ENCODE results near the gene KIAA0753.

KIAA0753 gene

DNA sequence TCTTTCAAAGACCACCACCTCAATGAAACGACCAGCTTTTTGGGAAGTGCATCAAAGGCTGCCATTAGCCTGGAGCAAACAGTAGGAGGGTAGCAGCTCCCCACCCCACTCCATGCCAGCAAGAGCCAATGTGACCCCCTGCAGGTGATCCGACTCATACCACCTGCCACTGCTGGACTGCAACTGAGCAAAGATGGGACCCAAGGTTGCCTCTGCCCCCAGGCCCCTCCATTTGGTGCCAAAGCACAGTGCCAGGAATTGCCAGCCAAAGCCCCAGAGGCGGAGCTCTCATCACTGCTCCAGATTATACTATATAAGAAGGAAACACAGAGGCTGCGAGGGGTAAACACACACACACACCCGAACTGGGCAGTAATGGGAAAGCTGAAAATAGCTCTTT, 92.5 kb downstream of the KIAA0753 start:
- TF ChIP-seq EP300 (IDR thresholded peaks at IDR 0.05; ENCODE audit: borderline replicate concordance) (no peak), ZBTB7A (IDR thresholded peaks at IDR 0.05; ENCODE audit: low read depth) (no peak), EGR1 (IDR thresholded peaks at IDR 0.05) (no peak), FOXM1 (IDR thresholded peaks at IDR 0.05; ENCODE audit: borderline replicate concordance, low read depth) (no peak), RAD21 (IDR thresholded peaks at IDR 0.05; ENCODE audit: low read depth) (no peak), REST (IDR thresholded peaks at IDR 0.05; ENCODE audit: low read depth) (no peak), TAF1 (IDR thresholded peaks at IDR 0.05; ENCODE audit: low read depth) (no peak), TCF12 (IDR thresholded peaks at IDR 0.05; ENCODE audit: low read depth) (no peak), TEAD4 (IDR thresholded peaks at IDR 0.05) (no peak), CREB1 (IDR thresholded peaks at IDR 0.05; ENCODE audit: low read depth) (no peak)
- TF ChIP-seq, protein P1, sequence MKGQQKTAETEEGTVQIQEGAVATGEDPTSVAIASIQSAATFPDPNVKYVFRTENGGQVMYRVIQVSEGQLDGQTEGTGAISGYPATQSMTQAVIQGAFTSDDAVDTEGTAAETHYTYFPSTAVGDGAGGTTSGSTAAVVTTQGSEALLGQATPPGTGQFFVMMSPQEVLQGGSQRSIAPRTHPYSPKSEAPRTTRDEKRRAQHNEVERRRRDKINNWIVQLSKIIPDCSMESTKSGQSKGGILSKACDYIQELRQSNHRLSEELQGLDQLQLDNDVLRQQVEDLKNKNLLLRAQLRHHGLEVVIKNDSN (IDR thresholded peaks at IDR 0.05) = no peak

- TF ChIP-seq ZBTB7A (IDR thresholded peaks at IDR 0.05; ENCODE audit: low read depth) (no peak), EGR1 (IDR thresholded peaks at IDR 0.05) (no peak), RAD21 (IDR thresholded peaks at IDR 0.05; ENCODE audit: low read depth) (no peak), TEAD4 (IDR thresholded peaks at IDR 0.05) (no peak), MAX (IDR thresholded peaks at IDR 0.05) (no peak), CREB1 (IDR thresholded peaks at IDR 0.05; ENCODE audit: low read depth) (no peak)
These were observed 93.2 kb downstream of the KIAA0753 start for GRCh38 chr17:6547336-6547735.

- TF ChIP-seq RAD21 (IDR thresholded peaks at IDR 0.05; ENCODE audit: low read depth) = no peak
These were observed 94.3 kb downstream of the KIAA0753 start for GRCh38 chr17:6546069-6546718.

- TF ChIP-seq CEBPB (IDR thresholded peaks at IDR 0.05) (no peak), NFIC (IDR thresholded peaks at IDR 0.05) (no peak), TAF1 (IDR thresholded peaks at IDR 0.05; ENCODE audit: low read depth) (no peak), RAD21 (IDR thresholded peaks at IDR 0.05; ENCODE audit: low read depth) (no peak), CREB1 (IDR thresholded peaks at IDR 0.05; ENCODE audit: low read depth) (no peak), TCF12 (IDR thresholded peaks at IDR 0.05; ENCODE audit: low read depth) (no peak), EP300 (IDR thresholded peaks at IDR 0.05; ENCODE audit: borderline replicate concordance) (no peak), YY1 (IDR thresholded peaks at IDR 0.05; ENCODE audit: low read depth) (no peak), MAX (IDR thresholded peaks at IDR 0.05) (no peak), TEAD4 (IDR thresholded peaks at IDR 0.05) (no peak), FOXM1 (IDR thresholded peaks at IDR 0.05; ENCODE audit: borderline replicate concordance, low read depth) (no peak), REST (IDR thresholded peaks at IDR 0.05; ENCODE audit: low read depth) (no peak)
These were observed 95.2 kb downstream of the KIAA0753 start for GRCh38 chr17:6545291-6545690.

GRCh38 chr17:6544011-6544370, 96.5 kb downstream of the KIAA0753 start:
- TF ChIP-seq TEAD4 (IDR thresholded peaks at IDR 0.05) (no peak), TAF1 (IDR thresholded peaks at IDR 0.05; ENCODE audit: low read depth) (no peak), CEBPB (IDR thresholded peaks at IDR 0.05) (no peak), NFIC (IDR thresholded peaks at IDR 0.05) (no peak), MAX (IDR thresholded peaks at IDR 0.05) (no peak), ZBTB7A (IDR thresholded peaks at IDR 0.05; ENCODE audit: low read depth) (no peak), REST (IDR thresholded peaks at IDR 0.05; ENCODE audit: low read depth) (no peak), TCF12 (IDR thresholded peaks at IDR 0.05; ENCODE audit: low read depth) (no peak), RAD21 (IDR thresholded peaks at IDR 0.05; ENCODE audit: low read depth) (no peak), CREB1 (IDR thresholded peaks at IDR 0.05; ENCODE audit: low read depth) (no peak), EGR1 (IDR thresholded peaks at IDR 0.05) (no peak)
